Mesenchymal stem cell (in vitro differentiated cells and primary cell): ENCODE measurements around the gene C1orf116.

Experiments used
- DNase-seq: peaks from one replicate; pipeline ENCODE4 v3.0.0-alpha.2; 2013
- H2AFZ ChIP-seq: one replicate; pipeline ENCODE4 v1.6.1; 2013; ENCODE audit warnings: low read depth, mild to moderate bottlenecking, control low read depth, inconsistent platforms, low read length, moderate library complexity
- H2AK5ac ChIP-seq: 2 replicates; pipeline ENCODE4 v1.6.1; 2013; ENCODE audit warnings: low read length, moderate library complexity, mild to moderate bottlenecking, inconsistent platforms; ENCODE audit not compliant: severe bottlenecking
- H2BK120ac ChIP-seq: one replicate; pipeline ENCODE4 v1.6.1; 2013; ENCODE audit warnings: low read depth, mild to moderate bottlenecking, inconsistent platforms, low read length, moderate library complexity
- H2BK12ac ChIP-seq, 2 experiments: one replicate each; pipeline ENCODE4 v1.6.1; 2013; ENCODE audit warnings: inconsistent platforms in 2 of 2, low read length in 2 of 2, mild to moderate bottlenecking in 2 of 2, moderate library complexity in 2 of 2, control low read depth in 1 of 2
- H2BK15ac ChIP-seq: one replicate; pipeline ENCODE4 v1.6.1; 2013; ENCODE audit warnings: mild to moderate bottlenecking, low read depth, inconsistent platforms; ENCODE audit not compliant: poor library complexity, severe bottlenecking
- H2BK5ac ChIP-seq: 2 replicates; pipeline ENCODE4 v1.6.1; 2013; ENCODE audit warnings: low read depth, mild to moderate bottlenecking, low read length, control low read depth, inconsistent platforms; ENCODE audit not compliant: poor library complexity, severe bottlenecking
- H3K14ac ChIP-seq, 2 experiments: one replicate each; pipeline ENCODE4 v1.6.1; 2013; ENCODE audit warnings: inconsistent platforms in 2 of 2, low read length in 2 of 2, control low read depth in 1 of 2, mild to moderate bottlenecking in 1 of 2, moderate library complexity in 1 of 2
- H3K18ac ChIP-seq, 2 experiments: one replicate each; pipeline ENCODE4 v1.6.1; 2013; ENCODE audit warnings: inconsistent platforms in 2 of 2, low read length in 2 of 2, control low read depth in 1 of 2, low read depth in 1 of 2, mild to moderate bottlenecking in 1 of 2
- H3K23ac ChIP-seq, 2 experiments: one replicate each; pipeline ENCODE4 v1.6.1; 2013; ENCODE audit warnings: inconsistent platforms in 2 of 2, low read length in 2 of 2, mild to moderate bottlenecking in 2 of 2, moderate library complexity in 2 of 2, control low read depth in 1 of 2
- H3K27ac ChIP-seq: 2 replicates; pipeline ENCODE4 v1.5.1; 2013; ENCODE audit warnings: mild to moderate bottlenecking, moderate library complexity, low read length, control low read depth, inconsistent platforms; ENCODE audit not compliant: poor library complexity, severe bottlenecking
- H3K27me3 ChIP-seq, 2 experiments: 2 replicates each; pipeline versions ENCODE4 v1.6.1 to v1.7.0; 2013; ENCODE audit warnings: low read length in 2 of 2, mild to moderate bottlenecking in 2 of 2, moderate library complexity in 2 of 2, control low read depth in 1 of 2, inconsistent platforms in 1 of 2; ENCODE audit not compliant: control insufficient read depth in 1 of 2, insufficient read depth in 1 of 2
- H3K36me3 ChIP-seq, 2 experiments: 2 replicates each; pipeline versions ENCODE4 v1.6.1 to v1.7.0; 2013; ENCODE audit warnings: low read length in 2 of 2, control low read depth in 1 of 2, inconsistent platforms in 1 of 2, low read depth in 1 of 2, mild to moderate bottlenecking in 1 of 2; ENCODE audit not compliant: insufficient read depth in 2 of 2, control insufficient read depth in 1 of 2
- H3K4ac ChIP-seq, 2 experiments: one replicate each; pipeline ENCODE4 v1.6.1; 2013; ENCODE audit warnings: inconsistent platforms in 2 of 2, low read length in 2 of 2, mild to moderate bottlenecking in 2 of 2, moderate library complexity in 2 of 2, control low read depth in 1 of 2, low read depth in 1 of 2
- H3K4me1 ChIP-seq: 2 replicates; pipeline ENCODE4 v1.6.1; 2013; ENCODE audit warnings: low read depth, low read length, control low read depth; ENCODE audit not compliant: control insufficient read depth, insufficient read depth
- H3K4me2 ChIP-seq: 2 replicates; pipeline ENCODE4 v1.6.1; 2013; ENCODE audit warnings: low read length, mild to moderate bottlenecking, inconsistent platforms; ENCODE audit not compliant: poor library complexity, severe bottlenecking
- H3K4me3 ChIP-seq, 2 experiments: 2 replicates each; pipeline versions ENCODE4 v1.5.1 to v1.7.0; 2013; ENCODE audit warnings: low read length in 2 of 2, mild to moderate bottlenecking in 2 of 2, control low read depth in 1 of 2, low read depth in 1 of 2; ENCODE audit not compliant: insufficient read depth in 1 of 2
- H3K79me1 ChIP-seq: replicated peaks from 2 replicates; pipeline ENCODE4 v1.6.1; 2013; ENCODE audit warnings: mild to moderate bottlenecking, control low read depth, low read length, inconsistent platforms; ENCODE audit not compliant: poor library complexity, severe bottlenecking
- H3K9ac ChIP-seq: 2 replicates; pipeline ENCODE4 v1.7.0; 2013; ENCODE audit warnings: mild to moderate bottlenecking, low read length, moderate library complexity
- H3K9me3 ChIP-seq: 2 replicates; pipeline ENCODE4 v1.7.0; 2013; ENCODE audit warnings: mild to moderate bottlenecking, low read length; ENCODE audit not compliant: control insufficient read depth
- H4K8ac ChIP-seq: one replicate; pipeline ENCODE4 v1.6.1; 2013; ENCODE audit warnings: inconsistent platforms, mild to moderate bottlenecking, low read length, moderate library complexity
- H4K91ac ChIP-seq: one replicate; pipeline ENCODE4 v1.6.1; 2013; ENCODE audit warnings: mild to moderate bottlenecking, low read length, inconsistent platforms
- WGBS: methylation state at CpG from one replicate; pipeline ENCODE4 v1.1.7; 2013; ENCODE audit warnings: mixed read lengths; 5-methylcytosine and 5-hydroxymethylcytosine counted together

C1orf116 gene

GRCh38 chr1:207028884-207029650, 3.5 kb downstream of the C1orf116 start:
- peaks cover 0 to 8% of the 10 kb centered on the region in 2 experiments for H3K27me3 ChIP-seq
- DNase-seq, result no peak
- 89% methylated on average over 2 of the region's 2 CpGs for WGBS

GRCh38 chr1:207027921-207028320, 4.6 kb downstream of the C1orf116 start:
- H3K9ac ChIP-seq, result no peak overlapping the region
- H2BK5ac ChIP-seq, result no peak overlapping the region
- H3K36me3 ChIP-seq, result no peaks in the 10 kb centered on the region
- no peak for DNase-seq
- no peaks in the 10 kb centered on the region for H3K79me1 ChIP-seq
- no peak overlapping the region for H4K8ac ChIP-seq
- H2AK5ac ChIP-seq, result no peak overlapping the region
- H3K23ac ChIP-seq, result no peak overlapping the region
- H4K91ac ChIP-seq, result no peak overlapping the region
- no peak overlapping the region for H2BK12ac ChIP-seq
- no peak overlapping the region for H2BK120ac ChIP-seq
- no peaks in the 10 kb centered on the region for H3K9me3 ChIP-seq
- H3K27ac ChIP-seq, result peak overlapping the region; percentile 3
- no peak overlapping the region for H3K4me2 ChIP-seq
- H3K18ac ChIP-seq, result no peak overlapping the region
- H3K14ac ChIP-seq, result no peak overlapping the region
- no peak overlapping the region for H2AFZ ChIP-seq
- 80% methylated on average over 1 of the region's 1 CpG for WGBS
- H3K4ac ChIP-seq, result no peak overlapping the region
- H3K4me3 ChIP-seq, result no peak overlapping the region
- H3K4me1 ChIP-seq, result peaks cover 25% of the 10 kb centered on the region
- H2BK15ac ChIP-seq, result no peak overlapping the region
- H3K27me3 ChIP-seq, result peaks cover 0 to 8% of the 10 kb centered on the region in 2 experiments

More at GRCh38 chr1:207028884-207029650, 3.5 kb downstream of the C1orf116 start:
- H3K18ac ChIP-seq, result no peak overlapping the region
- no peak overlapping the region for H3K9ac ChIP-seq
- no peak overlapping the region for H3K27ac ChIP-seq
- no peak overlapping the region for H2AFZ ChIP-seq
- H3K4me3 ChIP-seq, result no peak overlapping the region
- peak overlapping the region; percentile 72 for H2AK5ac ChIP-seq
- no peak overlapping the region for H4K8ac ChIP-seq
- H3K4me2 ChIP-seq, result no peak overlapping the region
- no peak overlapping the region for H2BK12ac ChIP-seq
- no peak overlapping the region for H3K4ac ChIP-seq
- no peak overlapping the region for H2BK15ac ChIP-seq
- H3K4me1 ChIP-seq, result peaks cover 24% of the 10 kb centered on the region
- H4K91ac ChIP-seq, result no peak overlapping the region
- H3K79me1 ChIP-seq, result no peaks in the 10 kb centered on the region
- no peaks in the 10 kb centered on the region for H3K36me3 ChIP-seq
- no peak overlapping the region for H3K14ac ChIP-seq
- no peak overlapping the region for H2BK5ac ChIP-seq
- H3K23ac ChIP-seq, result no peak overlapping the region
- H2BK120ac ChIP-seq, result no peak overlapping the region
- no peaks in the 10 kb centered on the region for H3K9me3 ChIP-seq

GRCh38 chr1:207027206-207027777, 5.3 kb downstream of the C1orf116 start:
- H3K4me1 ChIP-seq, result peaks cover 22% of the 10 kb centered on the region
- H3K27me3 ChIP-seq, result peaks cover 0 to 5% of the 10 kb centered on the region in 2 experiments
- peak overlapping the region; percentile 3 for H3K27ac ChIP-seq
- H3K4ac ChIP-seq, result no peak overlapping the region
- no peak overlapping the region for H2BK15ac ChIP-seq
- H3K14ac ChIP-seq, result no peak overlapping the region
- no peaks in the 10 kb centered on the region for H3K36me3 ChIP-seq
- no peak overlapping the region for H2BK120ac ChIP-seq
- peak overlapping the region; percentile 17 for H2AK5ac ChIP-seq
- no peak for DNase-seq
- no peak overlapping the region for H2AFZ ChIP-seq
- no peak overlapping the region for H3K18ac ChIP-seq
- H3K4me2 ChIP-seq, result no peak overlapping the region
- H3K79me1 ChIP-seq, result no peaks in the 10 kb centered on the region
- H2BK12ac ChIP-seq, result no peak overlapping the region
- H3K9me3 ChIP-seq, result no peaks in the 10 kb centered on the region
- H3K9ac ChIP-seq, result no peak overlapping the region
- H4K8ac ChIP-seq, result no peak overlapping the region
- H2BK5ac ChIP-seq, result no peak overlapping the region
- 89% methylated on average over 18 of the region's 18 CpGs for WGBS
- H4K91ac ChIP-seq, result peak overlapping the region; percentile 15
- no peak overlapping the region for H3K4me3 ChIP-seq
- no peak overlapping the region for H3K23ac ChIP-seq

GRCh38 chr1:207026104-207026534, 6.4 kb downstream of the C1orf116 start:
- H2BK120ac ChIP-seq, result peak overlapping the region; percentile 4
- H3K14ac ChIP-seq, result no peak overlapping the region
- no peak overlapping the region for H3K9ac ChIP-seq
- 63% methylated on average over 2 of the region's 4 CpGs for WGBS
- peak overlapping the region in 1 of 2 experiments; percentile 40 for H2BK12ac ChIP-seq
- H4K91ac ChIP-seq, result no peak overlapping the region
- H3K23ac ChIP-seq, result no peak overlapping the region
- no peak overlapping the region for H4K8ac ChIP-seq
- peak overlapping the region; percentile 29 for H2AK5ac ChIP-seq
- no peaks in the 10 kb centered on the region for H3K79me1 ChIP-seq
- H2AFZ ChIP-seq, result no peak overlapping the region
- peaks cover 23% of the 10 kb centered on the region for H3K4me1 ChIP-seq
- H3K4me2 ChIP-seq, result no peak overlapping the region
- H3K9me3 ChIP-seq, result no peaks in the 10 kb centered on the region
- peak overlapping the region; percentile 99 for H3K27ac ChIP-seq
- no peak overlapping the region for H3K4ac ChIP-seq
- H2BK15ac ChIP-seq, result no peak overlapping the region
- H2BK5ac ChIP-seq, result peak overlapping the region; percentile 48
- no peak for DNase-seq
- no peak overlapping the region for H3K4me3 ChIP-seq
- H3K18ac ChIP-seq, result no peak overlapping the region
- H3K36me3 ChIP-seq, result no peaks in the 10 kb centered on the region
- peaks cover 0 to 1% of the 10 kb centered on the region in 2 experiments for H3K27me3 ChIP-seq
